Non-pigmented ciliary epithelial cell (primary cell): Measurements from ENCODE around the gene CCR9.
A peak's percentile ranks its signal among the peaks of the same experiment; 100 is the strongest.
"Not testable (repeated sequence)": the region's sequence is repeated elsewhere in the genome, so short reads cannot be mapped to it uniquely, and the experiment has no call there.

ENCODE experiments used
- DNase-seq: peaks from one replicate; pipeline ENCODE4 v3.0.0-alpha.2; 2010; ENCODE audit warnings: low read depth

The CCR9 gene

GRCh38 chr3:45885979-45886705 lies at the start of gene CCR9:
CCR9 (plus strand) TSS chr3:45886543; CDS start chr3:45894934, 8,391 bp downstream.
- DNase-seq: no peak

- DNase-seq: no peak
These were observed 47.9 kb upstream of the CCR9 start for GRCh38 chr3:45838466-45838865.

- no peak for DNase-seq
These were observed 45.0 kb upstream of the CCR9 start for GRCh38 chr3:45841420-45841756.

DNA sequence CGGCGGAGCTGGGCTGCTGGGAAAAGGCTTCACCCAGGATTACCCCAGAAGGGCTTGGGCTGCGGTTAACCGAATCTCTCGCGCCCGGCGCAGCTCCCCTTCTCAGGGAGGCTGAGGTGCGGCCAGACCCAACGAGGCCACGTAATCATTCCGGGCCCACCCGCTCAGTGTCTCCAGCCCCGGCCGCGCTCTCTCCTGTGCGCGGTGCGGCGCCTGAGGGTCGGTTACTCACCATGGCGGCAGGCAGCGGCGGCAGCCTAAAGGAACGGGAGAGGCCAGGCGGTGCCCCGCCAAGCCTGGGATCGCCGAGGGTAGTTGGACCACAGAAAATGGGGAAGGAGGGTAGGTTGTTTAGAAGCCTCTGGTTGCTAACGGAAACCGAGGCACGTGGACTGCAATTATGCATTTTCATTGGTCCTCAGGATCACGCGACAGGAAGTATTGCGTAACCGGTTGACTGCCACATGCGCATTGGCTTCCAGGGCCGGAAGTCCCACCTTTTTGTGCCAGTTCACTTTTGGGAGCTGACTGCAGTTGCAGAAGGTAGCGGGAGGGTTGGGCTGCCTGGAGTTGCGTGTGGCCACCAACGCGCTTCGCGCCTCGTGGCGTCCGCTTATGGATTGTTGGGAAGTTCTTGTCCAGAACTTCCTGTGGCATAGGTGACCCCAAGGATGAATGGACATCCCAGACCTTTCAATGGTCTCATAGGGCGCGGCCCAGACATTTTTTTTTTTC lies 44.4 kb upstream of the CCR9 start, which contains the start of gene LZTFL1:
Gene LZTFL1 (minus strand): TSS at position 363 of the 735 bp plus-strand sequence. CDS start 128 bp downstream, at position 235.
- peak; percentile 89 for DNase-seq

DNA sequence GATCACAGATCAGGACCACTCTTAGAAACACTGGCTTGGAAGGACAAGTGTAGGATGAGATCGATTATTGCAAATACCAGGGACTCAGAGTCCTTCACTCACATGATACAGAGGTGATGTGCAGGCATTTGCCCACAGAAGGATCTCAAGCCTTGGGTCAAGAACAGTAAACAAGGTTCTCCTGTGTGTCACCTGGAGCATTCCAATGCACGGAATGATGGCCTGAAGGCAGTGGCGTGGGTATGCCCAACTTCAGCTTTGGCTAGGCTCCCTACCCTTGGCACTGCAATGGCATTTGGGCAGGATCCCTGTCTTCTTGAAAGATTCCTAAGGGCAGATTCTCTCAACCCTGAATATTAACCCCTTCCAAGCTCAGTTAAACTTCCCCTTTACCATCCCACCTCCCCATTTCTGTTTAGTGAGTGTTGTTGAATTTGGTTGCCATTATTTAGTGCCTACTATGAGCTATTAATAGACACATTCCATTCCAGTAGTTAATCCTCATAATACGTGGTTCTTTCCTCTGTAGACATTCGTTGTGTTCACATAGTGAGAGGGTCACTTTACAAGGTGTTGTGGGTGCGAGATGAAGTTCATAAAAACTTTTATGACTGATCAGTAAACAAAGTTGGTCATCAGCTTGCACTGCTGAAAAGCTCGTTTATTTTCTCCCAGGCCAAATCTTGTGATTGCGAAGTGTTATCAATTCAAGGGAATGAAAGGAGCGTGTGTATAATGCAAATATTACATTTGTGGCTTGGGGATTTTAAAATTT lies 43.3 kb upstream of the CCR9 start:
- DNase-seq: no peak

DNA sequence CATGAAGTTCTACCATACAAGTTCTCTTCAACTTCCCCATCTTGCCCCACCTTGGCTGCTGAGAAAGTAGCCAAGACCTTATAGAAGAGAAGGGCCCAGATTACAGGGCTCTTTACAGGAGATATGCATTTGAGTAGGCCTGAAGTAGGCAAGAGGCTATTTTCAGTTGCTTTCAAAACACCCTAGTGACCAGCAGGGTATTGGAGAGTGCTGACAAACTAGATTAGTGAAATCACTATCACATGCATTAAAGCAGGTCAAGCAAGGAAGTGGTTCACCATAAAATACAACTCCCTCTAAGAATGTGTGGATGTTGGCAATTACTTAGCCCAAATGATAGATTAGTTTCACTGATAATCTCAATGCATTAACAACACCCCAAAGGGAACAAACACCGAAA lies 41.7 kb upstream of the CCR9 start:
- DNase-seq: no peak

DNA sequence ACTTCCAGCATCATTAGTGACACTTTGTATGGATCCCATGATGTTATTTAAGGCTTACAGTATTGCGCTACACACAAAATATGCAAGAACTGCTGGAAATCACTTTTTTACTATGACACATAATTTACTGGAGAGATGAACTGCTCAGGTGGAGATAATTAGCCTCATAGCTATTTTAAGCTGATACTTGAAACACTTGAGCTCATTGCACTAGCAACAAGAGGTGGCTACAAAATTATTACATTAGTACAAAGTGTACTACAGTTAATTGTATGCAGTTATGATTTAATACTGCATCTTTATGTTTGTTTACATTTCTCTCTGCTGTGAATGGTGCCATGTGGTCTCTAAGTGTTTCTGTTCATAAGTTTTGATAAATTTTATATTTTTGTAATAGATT lies 38.0 kb upstream of the CCR9 start:
- DNase-seq: no peak

- no peak for DNase-seq
These were observed 33.5 kb upstream of the CCR9 start for GRCh38 chr3:45852828-45853227.

DNA sequence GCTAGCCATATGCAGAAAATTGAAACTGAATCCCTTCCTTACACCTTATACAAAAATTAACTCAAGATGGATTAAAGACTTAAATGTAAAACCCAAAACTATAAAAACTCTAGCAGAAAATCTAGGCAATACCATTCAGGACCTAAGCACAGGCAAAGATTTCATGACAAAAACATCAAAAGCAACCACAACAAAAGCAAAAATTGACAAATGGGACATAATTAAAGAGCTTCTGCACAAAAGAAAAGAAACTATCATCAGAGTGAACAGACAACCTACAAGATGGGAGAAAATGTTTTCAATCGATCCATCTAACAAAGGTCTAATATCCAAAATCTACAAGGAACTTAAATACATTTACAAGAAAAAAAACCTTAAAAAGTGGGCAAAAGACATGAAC lies 30.0 kb upstream of the CCR9 start:
- DNase-seq: not testable (repeated sequence)

DNA sequence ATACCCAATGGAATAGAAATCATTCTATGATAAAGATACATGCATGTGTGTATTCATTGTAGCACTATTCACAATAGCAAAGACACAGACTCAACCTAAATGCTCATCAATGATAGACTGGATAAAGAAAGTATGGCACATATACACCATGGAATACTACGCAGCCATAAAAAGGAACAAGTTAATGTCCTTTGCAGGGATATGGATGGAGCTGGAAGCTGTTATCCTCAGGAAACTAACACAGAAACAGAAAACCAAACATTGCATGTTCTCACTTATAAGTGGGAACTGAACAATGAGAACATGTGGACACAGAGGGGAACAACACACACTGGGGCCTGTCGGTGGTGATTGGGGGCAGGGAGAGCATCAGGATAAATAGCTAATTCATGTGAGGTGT lies 29.3 kb upstream of the CCR9 start:
- not testable (repeated sequence) for DNase-seq

GRCh38 chr3:45858809-45859543 lies 27.4 kb upstream of the CCR9 start:
- no peak for DNase-seq

DNA sequence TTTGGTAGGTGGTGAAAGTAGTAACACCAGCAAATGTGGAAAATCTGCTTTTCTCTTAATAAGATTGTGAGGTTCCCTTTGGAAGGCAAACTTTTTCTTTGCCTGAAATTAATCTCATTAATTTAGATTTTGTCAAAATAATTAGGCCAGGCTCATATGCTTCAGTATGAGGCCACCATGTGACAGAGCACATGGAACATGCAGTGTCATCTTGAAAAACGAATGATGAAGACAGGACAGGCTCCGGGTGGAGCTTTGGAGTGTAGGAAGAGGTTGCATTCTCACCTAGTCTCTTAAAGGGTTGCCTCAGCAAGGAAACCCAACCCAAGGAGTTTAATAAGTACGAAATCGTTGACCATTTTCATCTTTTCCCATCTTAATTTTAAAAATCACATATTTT lies 25.9 kb upstream of the CCR9 start:
- DNase-seq: no peak

GRCh38 chr3:45861043-45861719 lies 25.2 kb upstream of the CCR9 start:
- DNase-seq: no peak

GRCh38 chr3:45864760-45865519 lies 21.4 kb upstream of the CCR9 start:
- no peak for DNase-seq

- no peak for DNase-seq
These were observed 20.8 kb upstream of the CCR9 start for GRCh38 chr3:45865563-45865962.

DNA sequence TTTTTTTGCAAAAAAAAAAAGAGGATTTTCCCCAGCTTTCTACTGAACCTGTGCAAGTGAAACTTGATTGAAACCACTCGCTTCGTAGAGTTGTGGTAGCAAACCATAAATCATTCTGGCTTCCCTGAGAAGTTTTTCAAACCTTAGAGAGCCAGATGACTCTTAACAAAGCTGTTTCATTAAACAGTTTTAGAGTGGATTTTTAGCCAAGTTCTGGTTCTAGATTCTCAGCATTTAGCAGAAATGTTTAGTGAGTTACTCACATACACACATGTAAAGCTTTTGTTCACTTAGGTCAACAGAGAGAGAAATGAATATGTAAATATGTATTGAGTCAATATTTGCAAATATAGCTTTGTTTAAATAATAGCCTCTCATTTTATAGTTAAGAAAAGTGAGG lies 18.1 kb upstream of the CCR9 start:
- no peak for DNase-seq

- no peak for DNase-seq
These were observed 17.7 kb upstream of the CCR9 start for GRCh38 chr3:45868650-45869049.

DNA sequence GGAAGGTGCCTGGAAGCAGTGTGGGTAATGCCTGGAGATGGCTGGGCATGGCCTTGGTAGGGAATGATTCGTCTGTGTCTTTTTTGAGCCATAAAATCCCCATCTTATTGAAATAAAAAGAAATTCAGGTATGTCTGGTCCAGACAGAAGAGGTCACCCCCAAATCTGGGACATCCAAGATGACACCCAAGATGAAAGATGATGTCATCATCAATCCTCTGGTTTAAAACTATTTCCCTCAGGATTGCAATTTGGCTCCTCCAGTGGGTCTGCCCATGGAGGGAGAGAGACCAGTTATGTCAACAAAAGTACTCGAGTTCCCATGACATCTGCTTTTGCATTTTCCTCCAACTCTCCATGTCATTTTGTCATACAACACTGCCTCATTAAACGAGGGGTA lies 16.7 kb upstream of the CCR9 start:
- DNase-seq: no peak

DNA sequence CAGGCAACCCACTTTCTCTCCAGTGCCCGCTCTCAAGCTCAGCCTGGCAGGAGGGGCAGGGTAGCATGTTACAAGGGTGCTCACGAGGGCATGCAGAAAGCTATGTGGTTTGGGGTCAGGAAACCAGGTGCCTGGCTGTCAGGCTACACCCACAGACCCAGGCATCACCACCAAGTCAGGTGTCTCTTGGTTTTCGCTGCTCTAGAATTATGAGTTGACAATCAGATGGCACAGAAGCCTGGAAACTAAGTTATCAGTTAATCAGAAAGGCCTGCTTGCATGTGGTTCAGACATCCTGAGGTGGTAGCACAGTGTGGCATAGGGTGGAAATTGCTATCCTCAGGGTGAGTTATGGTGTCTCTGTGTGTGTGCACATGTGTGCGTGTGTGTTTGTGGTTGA lies 16.2 kb upstream of the CCR9 start:
- DNase-seq: no peak

DNA sequence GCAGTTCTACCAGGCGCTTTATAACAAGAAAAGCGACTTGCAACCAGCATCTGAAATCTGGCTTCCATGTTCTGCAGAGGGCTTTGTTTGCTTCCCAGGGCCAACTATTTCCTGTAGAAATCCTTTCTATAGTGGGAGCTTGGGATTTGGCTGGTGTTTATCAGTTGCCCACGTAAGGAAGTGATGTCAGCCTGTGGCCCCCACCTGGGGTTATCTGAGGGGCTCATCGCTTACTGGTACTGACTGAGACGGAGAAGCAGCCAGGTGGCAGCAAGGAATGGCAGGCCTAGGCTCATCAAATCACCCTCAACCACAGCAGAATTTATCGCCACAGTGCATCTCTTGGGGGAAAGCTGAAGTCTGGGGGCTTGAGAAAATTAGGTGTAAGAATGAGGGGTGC lies 14.6 kb upstream of the CCR9 start:
- no peak for DNase-seq

DNA sequence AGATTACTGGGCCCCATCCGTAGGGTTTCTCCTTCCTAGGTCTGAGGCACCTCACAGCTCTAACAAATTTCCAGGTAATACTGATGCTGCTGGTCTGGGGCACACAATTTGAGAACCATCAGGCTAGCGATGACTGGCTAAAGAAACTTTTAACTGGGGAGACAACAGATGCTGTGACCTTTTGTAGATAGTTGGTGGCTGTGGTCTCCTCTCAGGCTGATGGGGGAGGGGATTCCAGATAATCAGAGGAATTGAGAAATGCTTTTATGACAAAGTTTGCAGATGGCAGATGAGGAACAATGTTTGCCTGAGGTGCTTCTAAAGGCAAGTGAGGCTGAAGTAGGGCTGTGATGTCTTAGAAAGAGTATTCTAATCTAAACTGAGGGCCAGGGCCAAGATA lies 13.8 kb upstream of the CCR9 start:
- no peak for DNase-seq
